Mucosa of descending colon (tissue), 3 donors: Measurements from ENCODE around the gene SETD1B. TPM values are rescaled to one million over a fixed set of nuclear protein-coding genes. Genes with fewer than 3 reads are reported as not detected.
"Not testable (repeated sequence)": the region's sequence is repeated elsewhere in the genome, so short reads cannot be mapped to it uniquely, and the experiment has no call there.

Experiments
- ATAC-seq: fragments of 200-7000 bp; cut with Tn5 transposase; one replicate; pipeline ENCODE4 v1.9.1; 2020; ENCODE audit warnings: mild to moderate bottlenecking, moderate library complexity
- DNase-seq, 3 donors: peaks; one replicate each; pipeline ENCODE4 v3.0.0-alpha.2; 2020
- H3K36me3 ChIP-seq: fragments of 200-600 bp; one replicate; pipeline ENCODE4 v1.8.0; 2021; ENCODE audit warnings: low read depth, mild to moderate bottlenecking
- H3K4me1 ChIP-seq: fragments of 200-600 bp; one replicate; pipeline ENCODE4 v1.8.0; 2021; ENCODE audit warnings: low read depth, mild to moderate bottlenecking
- H3K4me3 ChIP-seq: fragments of 200-600 bp; one replicate; pipeline ENCODE4 v1.8.0; 2021; ENCODE audit warnings: mild to moderate bottlenecking
- H3K9me3 ChIP-seq: fragments of 200-600 bp; one replicate; pipeline ENCODE4 v1.8.0; 2021; ENCODE audit warnings: mild to moderate bottlenecking
- intact Hi-C, 2 donors: fragments of 100-400 bp; cut with DNase I in 1 of 2; cut with micrococcal nuclease in 1 of 2; formaldehyde crosslinking; loops; one replicate each; pipeline versions ENCODE4 v1.11.0 to v1.11.1; 2022; cut with DNase I, micrococcal nuclease
- total RNA-seq, 3 donors: library from RNA; stranded (reverse); fragmentation: NEBNext Ultra II Directional in 2 of 3; extraction: Animal tissue kit (Norgen Biotek cat#: 25700) in 2 of 3; gene quantifications; one replicate each; pipeline versions ENCODE4 v1.2.1 to v1.2.4, GENCODE V29; 2021 to 2023
- TF ChIP-seq, protein P1 (sequence below): fragments of 200-600 bp; IDR thresholded peaks from one replicate; pipeline ENCODE4 v1.8.0; 2022; ENCODE audit warnings: antibody characterized with exemption, mild to moderate bottlenecking
- donor health status: DM: no; HTN: no; CAD: no; lungs with moderate emphysema.
- donor health status: DM: no; HTN: no; CAD: no.
- donor health status: DM: no; HTN: yes; CAD: no.

The SETD1B gene
- total RNA-seq, 3 donors from 2014 or later, result 23.8 to 38.3 (median 27.5) TPM

DNA sequence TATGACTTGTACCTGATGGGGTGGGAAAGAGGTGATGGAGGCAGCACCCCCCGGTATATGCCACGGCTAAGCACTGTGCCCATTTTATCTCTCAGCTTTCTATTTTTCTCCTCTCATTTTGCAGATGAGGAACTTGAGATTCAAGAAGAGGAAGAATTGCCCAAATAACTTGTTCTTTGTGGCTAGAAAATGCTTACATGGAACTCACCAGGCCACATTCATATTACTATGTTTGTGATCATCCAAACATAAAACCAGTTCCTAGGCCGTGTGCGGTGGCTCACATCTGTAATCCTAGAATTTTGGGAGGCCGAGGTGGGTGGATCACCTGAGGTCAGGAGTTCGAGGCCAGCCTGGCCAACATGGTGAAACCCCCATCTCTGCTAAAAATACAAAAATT is 70.3 kb downstream of the SETD1B start:
- no peak for ATAC-seq
- TF ChIP-seq, protein P1, sequence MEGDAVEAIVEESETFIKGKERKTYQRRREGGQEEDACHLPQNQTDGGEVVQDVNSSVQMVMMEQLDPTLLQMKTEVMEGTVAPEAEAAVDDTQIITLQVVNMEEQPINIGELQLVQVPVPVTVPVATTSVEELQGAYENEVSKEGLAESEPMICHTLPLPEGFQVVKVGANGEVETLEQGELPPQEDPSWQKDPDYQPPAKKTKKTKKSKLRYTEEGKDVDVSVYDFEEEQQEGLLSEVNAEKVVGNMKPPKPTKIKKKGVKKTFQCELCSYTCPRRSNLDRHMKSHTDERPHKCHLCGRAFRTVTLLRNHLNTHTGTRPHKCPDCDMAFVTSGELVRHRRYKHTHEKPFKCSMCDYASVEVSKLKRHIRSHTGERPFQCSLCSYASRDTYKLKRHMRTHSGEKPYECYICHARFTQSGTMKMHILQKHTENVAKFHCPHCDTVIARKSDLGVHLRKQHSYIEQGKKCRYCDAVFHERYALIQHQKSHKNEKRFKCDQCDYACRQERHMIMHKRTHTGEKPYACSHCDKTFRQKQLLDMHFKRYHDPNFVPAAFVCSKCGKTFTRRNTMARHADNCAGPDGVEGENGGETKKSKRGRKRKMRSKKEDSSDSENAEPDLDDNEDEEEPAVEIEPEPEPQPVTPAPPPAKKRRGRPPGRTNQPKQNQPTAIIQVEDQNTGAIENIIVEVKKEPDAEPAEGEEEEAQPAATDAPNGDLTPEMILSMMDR, result no peak
- Histone ChIP-seq H3K4me3 (no peak overlapping the region), H3K4me1 (peaks cover 2% of the 10 kb centered on the region), H3K9me3 (no peaks in the 10 kb centered on the region), H3K36me3 (no peaks in the 10 kb centered on the region)
- DNase-seq, result no peak
- intact Hi-C loops, result no loop called here

GRCh38 chr12:121875582-121875981 is 71.8 kb downstream of the SETD1B start:
- TF ChIP-seq, protein P1, result no peak
- no peaks in the 10 kb centered on the region for H3K9me3 ChIP-seq
- DNase-seq (no peak), ATAC-seq (no peak)
- no peak overlapping the region for H3K4me3 ChIP-seq
- intact Hi-C loops, result no loop called here
- H3K4me1 ChIP-seq, result peaks cover 2% of the 10 kb centered on the region
- H3K36me3 ChIP-seq, result no peaks in the 10 kb centered on the region

DNA sequence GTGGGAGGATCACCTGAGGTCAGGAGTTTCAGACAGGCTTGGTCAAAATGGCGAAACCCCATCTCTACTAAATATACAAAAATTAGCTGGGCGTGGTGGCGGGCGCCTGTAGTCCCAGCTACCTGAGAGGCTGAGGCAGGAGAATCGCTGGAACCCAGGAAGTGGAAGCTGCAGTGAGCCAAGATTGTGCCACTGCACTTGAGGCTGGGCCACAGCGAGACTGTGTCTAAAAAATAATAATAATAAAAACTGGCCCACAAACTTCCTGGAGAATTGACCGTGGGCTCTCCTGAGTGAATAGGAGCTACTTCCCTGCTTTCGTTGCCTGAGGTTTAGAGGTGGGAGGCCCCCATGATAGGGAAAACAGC is 72.3 kb downstream of the SETD1B start:
- ATAC-seq, H3K4me3 ChIP-seq, H3K9me3 ChIP-seq, H3K4me1 ChIP-seq, intact Hi-C loops, DNase-seq, H3K36me3 ChIP-seq: not testable (repeated sequence)

Other genes with a start within 250 kb of the SETD1B start
- gene KDM2B, start 223.0 kb upstream of the SETD1B start, total RNA-seq, result 10 to 100 TPM; 17.9 to 24.5 (median 18.3) TPM
- gene ORAI1, start 177.5 kb upstream of the SETD1B start, total RNA-seq, result 10 to 100 TPM in 2 of 3 donors, 1 to 10 TPM in 1; 8.2 to 17.6 (median 13.6) TPM
- gene MORN3, start 134.4 kb upstream of the SETD1B start, total RNA-seq, result under 1 TPM; 0.17 to 0.35 (median 0.22) TPM
- 10 to 100 TPM in 1 of 3 donors, 1 to 10 TPM in 2; 6.0 to 10.3 (median 6.4) TPM for gene TMEM120B, start 91.3 kb upstream of the SETD1B start, total RNA-seq
- gene RHOF, start 10.3 kb upstream of the SETD1B start, total RNA-seq, result 10 to 100 TPM; 45.5 to 86.7 (median 83.2) TPM
- 1 to 10 TPM in 1 of 3 donors, under 1 TPM in 1, not detected in 1; 0.63 to 1.0 TPM for gene HPD, start 54.9 kb downstream of the SETD1B start, total RNA-seq
- gene PSMD9, start 84.8 kb downstream of the SETD1B start, total RNA-seq, result 10 to 100 TPM; 45.0 to 45.6 (median 45.2) TPM
- under 1 TPM; 0.14 to 0.92 (median 0.55) TPM for gene CFAP251, start 114.6 kb downstream of the SETD1B start, total RNA-seq
- gene BCL7A, start 217.9 kb downstream of the SETD1B start, total RNA-seq, result 10 to 100 TPM in 1 of 3 donors, 1 to 10 TPM in 2; 5.2 to 11.6 (median 5.7) TPM